HepG2 (cell line): ENCODE results near the gene RHBG. TPM values are rescaled to one million over a fixed set of nuclear protein-coding genes. Genes with fewer than 3 reads are reported as not detected.

Source experiments
- FLYWCH1 ChIP-seq: sonication (generic); formaldehyde crosslinking; IDR thresholded peaks from 2 replicates; pipeline ENCODE4 v1.8.1; 2023; ENCODE audit warnings: mild to moderate bottlenecking, missing genetic modification reagents
- POLR2A ChIP-seq, 2 experiments: IDR thresholded peaks; 2 replicates each; pipeline ENCODE4 v1.6.1; 2011; ENCODE audit warnings: low read depth in 2 of 2, low read length in 2 of 2, mild to moderate bottlenecking in 1 of 2, moderate library complexity in 1 of 2; ENCODE audit not compliant: insufficient read depth in 1 of 2
- SIX1 ChIP-seq: sonication (generic); formaldehyde crosslinking; IDR thresholded peaks from 2 replicates; pipeline ENCODE4 v1.4.0; 2020; ENCODE audit warnings: missing genetic modification reagents, borderline replicate concordance
- SIX4 ChIP-seq: sonication (generic); formaldehyde crosslinking; IDR thresholded peaks from 2 replicates; pipeline ENCODE4 v1.4.0; 2020; ENCODE audit warnings: missing genetic modification reagents
- SKI ChIP-seq: fragments of 450-650 bp; IDR thresholded peaks from one replicate; pipeline ENCODE4 v1.6.1; 2018; ENCODE audit warnings: mild to moderate bottlenecking; ENCODE audit not compliant: partially characterized antibody
- SNAPC2 ChIP-seq: sonication (generic); formaldehyde crosslinking; IDR thresholded peaks from 2 replicates; pipeline ENCODE4 v1.8.1; 2022; ENCODE audit warnings: mild to moderate bottlenecking, missing genetic modification reagents
- SOX5 ChIP-seq: IDR thresholded peaks from 2 replicates; pipeline ENCODE4 v1.6.1; 2016; ENCODE audit warnings: borderline replicate concordance
- TEAD3 ChIP-seq: optimal IDR thresholded peaks from 2 replicates; pipeline ENCODE3; 2016; ENCODE audit warnings: borderline replicate concordance
- YY1 ChIP-seq: IDR thresholded peaks from 2 replicates; pipeline ENCODE4 v1.6.1; 2011; ENCODE audit warnings: low read length, low read depth, moderate library complexity, mild to moderate bottlenecking; ENCODE audit not compliant: insufficient read depth, insufficient replicate concordance
- ZBTB20 ChIP-seq: sonication (generic); formaldehyde crosslinking; IDR thresholded peaks from 2 replicates; pipeline ENCODE4 v1.8.1; 2023; ENCODE audit warnings: missing genetic modification reagents, low read depth, mild to moderate bottlenecking, borderline replicate concordance
- ZNF501 ChIP-seq: sonication (generic); formaldehyde crosslinking; IDR thresholded peaks from 2 replicates; pipeline ENCODE4 v1.5.1; 2020; ENCODE audit warnings: mild to moderate bottlenecking, moderate library complexity, missing genetic modification reagents
- ZNF737 ChIP-seq: sonication (generic); formaldehyde crosslinking; IDR thresholded peaks from 2 replicates; pipeline ENCODE4 v1.5.0; 2020; ENCODE audit warnings: missing genetic modification reagents, mild to moderate bottlenecking, borderline replicate concordance
- polyA plus RNA-seq, 8 experiments: library from polyadenylated mRNA; depleted of rRNA in 3 of 8; stranded (reverse) in 7 of 8; unstranded in 1 of 8; fragments of >200 nt; fragmentation: Illumina TruSeq in 4 of 8; extraction: Trizol in 4 of 8; gene quantifications; 2 replicates each; pipeline versions ENCODE4 v1.2.1 to v1.2.3, GENCODE V29; 2011 to 2016; ENCODE audit warnings: low read depth in 4 of 8, missing spikeins in 1 of 8, mixed read lengths in 1 of 8; ENCODE audit not compliant: insufficient read depth in 1 of 8
- total RNA-seq, 5 experiments: library from RNA; depleted of rRNA; stranded (reverse); fragments of >200 nt; fragmentation: Illumina TruSeq; extraction: Trizol; gene quantifications; 2 replicates each; pipeline ENCODE4 v1.2.3, GENCODE V29; 2016; ENCODE audit warnings: low read depth in 1 of 5
- TF ChIP-seq, protein P1 (sequence below): sonication (generic); formaldehyde crosslinking; IDR thresholded peaks from 2 replicates; pipeline ENCODE4 v1.4.0; 2020; ENCODE audit warnings: missing genetic modification reagents
- TF ChIP-seq, protein P2 (sequence below): sonication (generic); formaldehyde crosslinking; IDR thresholded peaks from 2 replicates; pipeline ENCODE4 v1.8.1; 2023; ENCODE audit warnings: mild to moderate bottlenecking, missing genetic modification reagents
- TF ChIP-seq, protein P3 (sequence below): sonication (generic); formaldehyde crosslinking; IDR thresholded peaks from 2 replicates; pipeline ENCODE4 v1.5.0; 2020; ENCODE audit warnings: mild to moderate bottlenecking, missing genetic modification reagents, borderline replicate concordance
- TF ChIP-seq, protein P4 (sequence below): sonication (generic); formaldehyde crosslinking; IDR thresholded peaks from 2 replicates; pipeline ENCODE4 v1.4.0; 2020; ENCODE audit warnings: missing genetic modification reagents, low read depth, mild to moderate bottlenecking, borderline replicate concordance
- TF ChIP-seq, protein P5 (sequence below): sonication (generic); formaldehyde crosslinking; conservative IDR thresholded peaks from 2 replicates; pipeline ENCODE4 v1.8.1; 2023; ENCODE audit warnings: missing genetic modification reagents
- TF ChIP-seq, protein P6 (sequence below): IDR thresholded peaks from 2 replicates; pipeline ENCODE4 v1.6.1; 2012; ENCODE audit warnings: inconsistent platforms
- TF ChIP-seq, protein P7 (sequence below): sonication (generic); formaldehyde crosslinking; IDR thresholded peaks from 2 replicates; pipeline ENCODE4 v1.5.0; 2020; ENCODE audit warnings: missing genetic modification reagents

RHBG gene
- total and polyA plus RNA-seq, 2 of the 13 experiments (the other 11 are each of a cell fraction or from before 2014, with no cell fraction given), result 61.8 to 73.5 TPM

DNA sequence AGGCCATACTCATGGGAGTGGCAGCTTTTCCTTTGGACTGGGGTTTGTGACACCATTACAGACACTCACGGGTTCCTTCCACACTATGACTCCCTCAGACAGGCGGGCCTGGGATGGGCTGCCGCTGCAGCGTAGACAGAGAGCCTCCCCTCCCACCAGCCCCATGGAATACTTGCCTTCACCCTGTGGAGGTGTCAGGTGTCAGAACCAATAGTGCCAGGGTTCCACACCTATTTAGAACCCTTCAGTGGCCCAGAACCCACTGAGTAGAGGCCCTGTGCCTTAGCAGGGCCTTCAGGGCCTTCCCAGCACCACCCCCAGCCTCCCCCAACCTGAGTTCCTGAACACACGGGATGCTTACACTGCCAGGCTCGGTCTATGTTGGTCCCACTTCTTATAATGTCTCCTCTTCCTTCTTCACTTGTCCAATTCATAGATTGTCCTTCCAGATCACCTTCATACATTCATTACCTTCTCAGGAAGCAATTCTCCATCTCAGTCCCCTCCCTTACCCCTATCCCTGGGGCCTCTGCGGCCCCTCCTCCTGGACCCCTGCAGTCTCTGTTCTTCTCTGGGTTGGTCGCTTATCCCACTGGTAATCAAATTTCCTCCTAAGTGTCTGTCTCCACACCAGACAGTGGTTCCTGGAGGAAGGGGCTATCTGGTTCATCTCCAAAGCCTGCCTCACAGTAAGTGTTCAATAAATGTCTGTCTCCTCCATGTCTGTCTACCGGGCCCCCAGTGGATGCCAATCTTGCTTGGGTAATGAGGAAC lies 1.4 kb upstream of the RHBG start (continued):
- TF ChIP-seq, protein P1, sequence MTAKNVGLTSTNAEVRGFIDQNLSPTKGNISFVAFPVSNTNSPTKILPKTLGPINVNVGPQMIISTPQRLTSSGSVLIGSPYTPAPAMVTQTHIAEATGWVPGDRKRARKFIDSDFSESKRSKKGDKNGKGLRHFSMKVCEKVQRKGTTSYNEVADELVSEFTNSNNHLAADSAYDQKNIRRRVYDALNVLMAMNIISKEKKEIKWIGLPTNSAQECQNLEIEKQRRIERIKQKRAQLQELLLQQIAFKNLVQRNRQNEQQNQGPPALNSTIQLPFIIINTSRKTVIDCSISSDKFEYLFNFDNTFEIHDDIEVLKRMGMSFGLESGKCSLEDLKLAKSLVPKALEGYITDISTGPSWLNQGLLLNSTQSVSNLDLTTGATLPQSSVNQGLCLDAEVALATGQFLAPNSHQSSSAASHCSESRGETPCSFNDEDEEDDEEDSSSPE (CRISPR knock-in tag), result no peak
- peak; percentile 11; the same call in 1 of the 2 replicates for TF ChIP-seq ZNF501
- TF ChIP-seq TEAD3, result peak; percentile 28
- no peak for TF ChIP-seq ZNF737 (CRISPR knock-in tag)
- TF ChIP-seq SIX4, result peak; percentile 91
- TF ChIP-seq, protein P2, sequence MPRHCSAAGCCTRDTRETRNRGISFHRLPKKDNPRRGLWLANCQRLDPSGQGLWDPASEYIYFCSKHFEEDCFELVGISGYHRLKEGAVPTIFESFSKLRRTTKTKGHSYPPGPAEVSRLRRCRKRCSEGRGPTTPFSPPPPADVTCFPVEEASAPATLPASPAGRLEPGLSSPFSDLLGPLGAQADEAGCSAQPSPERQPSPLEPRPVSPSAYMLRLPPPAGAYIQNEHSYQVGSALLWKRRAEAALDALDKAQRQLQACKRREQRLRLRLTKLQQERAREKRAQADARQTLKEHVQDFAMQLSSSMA, result 0 out of 2 replicates have a peak, but pooled peaks have one; percentile 36
- TF ChIP-seq, protein P3, sequence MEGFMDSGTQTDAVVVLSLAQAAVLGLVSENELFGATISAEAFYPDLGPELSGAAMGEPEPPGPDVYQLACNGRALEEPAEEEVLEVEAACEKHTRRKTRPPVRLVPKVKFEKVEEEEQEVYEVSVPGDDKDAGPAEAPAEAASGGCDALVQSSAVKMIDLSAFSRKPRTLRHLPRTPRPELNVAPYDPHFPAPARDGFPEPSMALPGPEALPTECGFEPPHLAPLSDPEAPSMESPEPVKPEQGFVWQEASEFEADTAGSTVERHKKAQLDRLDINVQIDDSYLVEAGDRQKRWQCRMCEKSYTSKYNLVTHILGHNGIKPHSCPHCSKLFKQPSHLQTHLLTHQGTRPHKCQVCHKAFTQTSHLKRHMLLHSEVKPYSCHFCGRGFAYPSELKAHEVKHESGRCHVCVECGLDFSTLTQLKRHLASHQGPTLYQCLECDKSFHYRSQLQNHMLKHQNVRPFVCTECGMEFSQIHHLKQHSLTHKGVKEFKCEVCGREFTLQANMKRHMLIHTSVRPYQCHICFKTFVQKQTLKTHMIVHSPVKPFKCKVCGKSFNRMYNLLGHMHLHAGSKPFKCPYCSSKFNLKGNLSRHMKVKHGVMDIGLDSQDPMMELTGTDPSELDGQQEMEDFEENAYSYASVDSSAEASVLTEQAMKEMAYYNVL (CRISPR knock-in tag), result 0 out of 2 replicates have a peak, but pooled peaks have one; percentile 45
- TF ChIP-seq, protein P4, sequence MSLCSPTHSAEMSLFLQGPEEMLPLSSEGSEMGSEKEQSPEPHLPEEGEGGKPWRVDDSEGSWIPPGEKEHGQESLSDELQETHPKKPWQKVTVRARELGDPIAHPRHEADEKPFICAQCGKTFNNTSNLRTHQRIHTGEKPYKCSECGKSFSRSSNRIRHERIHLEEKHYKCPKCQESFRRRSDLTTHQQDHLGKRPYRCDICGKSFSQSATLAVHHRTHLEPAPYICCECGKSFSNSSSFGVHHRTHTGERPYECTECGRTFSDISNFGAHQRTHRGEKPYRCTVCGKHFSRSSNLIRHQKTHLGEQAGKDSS, result no peak
- peak; percentile 8; the same call in 1 of the 2 replicates for TF ChIP-seq SOX5 (CRISPR knock-in tag)
- TF ChIP-seq, protein P5, sequence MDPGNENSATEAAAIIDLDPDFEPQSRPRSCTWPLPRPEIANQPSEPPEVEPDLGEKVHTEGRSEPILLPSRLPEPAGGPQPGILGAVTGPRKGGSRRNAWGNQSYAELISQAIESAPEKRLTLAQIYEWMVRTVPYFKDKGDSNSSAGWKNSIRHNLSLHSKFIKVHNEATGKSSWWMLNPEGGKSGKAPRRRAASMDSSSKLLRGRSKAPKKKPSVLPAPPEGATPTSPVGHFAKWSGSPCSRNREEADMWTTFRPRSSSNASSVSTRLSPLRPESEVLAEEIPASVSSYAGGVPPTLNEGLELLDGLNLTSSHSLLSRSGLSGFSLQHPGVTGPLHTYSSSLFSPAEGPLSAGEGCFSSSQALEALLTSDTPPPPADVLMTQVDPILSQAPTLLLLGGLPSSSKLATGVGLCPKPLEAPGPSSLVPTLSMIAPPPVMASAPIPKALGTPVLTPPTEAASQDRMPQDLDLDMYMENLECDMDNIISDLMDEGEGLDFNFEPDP (CRISPR knock-in tag), result no peak
- TF ChIP-seq SIX1 (CRISPR knock-in tag), result peak; percentile 87
- TF ChIP-seq ZBTB20 (CRISPR knock-in tag), result 0 out of 2 replicates have a peak, but pooled peaks have one; percentile 12
- TF ChIP-seq SNAPC2 (CRISPR knock-in tag), result no peak
- TF ChIP-seq, protein P6, sequence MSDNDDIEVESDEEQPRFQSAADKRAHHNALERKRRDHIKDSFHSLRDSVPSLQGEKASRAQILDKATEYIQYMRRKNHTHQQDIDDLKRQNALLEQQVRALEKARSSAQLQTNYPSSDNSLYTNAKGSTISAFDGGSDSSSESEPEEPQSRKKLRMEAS, result peak; percentile 13; the same call in 1 of the 2 replicates
- peak in 1 of 2 experiments; percentile 65; a peak in 2 of 4 replicates for TF ChIP-seq POLR2A (IDR thresholded peaks at IDR 0.05; ENCODE audit: insufficient read depth in 1 of 2, low read depth in 2 of 2, low read length in 2 of 2)
- peak; percentile 9 for TF ChIP-seq SKI
- 0 out of 2 replicates have a peak, but pooled peaks have one; percentile 61 for TF ChIP-seq FLYWCH1 (CRISPR knock-in tag)
- TF ChIP-seq, protein P7, sequence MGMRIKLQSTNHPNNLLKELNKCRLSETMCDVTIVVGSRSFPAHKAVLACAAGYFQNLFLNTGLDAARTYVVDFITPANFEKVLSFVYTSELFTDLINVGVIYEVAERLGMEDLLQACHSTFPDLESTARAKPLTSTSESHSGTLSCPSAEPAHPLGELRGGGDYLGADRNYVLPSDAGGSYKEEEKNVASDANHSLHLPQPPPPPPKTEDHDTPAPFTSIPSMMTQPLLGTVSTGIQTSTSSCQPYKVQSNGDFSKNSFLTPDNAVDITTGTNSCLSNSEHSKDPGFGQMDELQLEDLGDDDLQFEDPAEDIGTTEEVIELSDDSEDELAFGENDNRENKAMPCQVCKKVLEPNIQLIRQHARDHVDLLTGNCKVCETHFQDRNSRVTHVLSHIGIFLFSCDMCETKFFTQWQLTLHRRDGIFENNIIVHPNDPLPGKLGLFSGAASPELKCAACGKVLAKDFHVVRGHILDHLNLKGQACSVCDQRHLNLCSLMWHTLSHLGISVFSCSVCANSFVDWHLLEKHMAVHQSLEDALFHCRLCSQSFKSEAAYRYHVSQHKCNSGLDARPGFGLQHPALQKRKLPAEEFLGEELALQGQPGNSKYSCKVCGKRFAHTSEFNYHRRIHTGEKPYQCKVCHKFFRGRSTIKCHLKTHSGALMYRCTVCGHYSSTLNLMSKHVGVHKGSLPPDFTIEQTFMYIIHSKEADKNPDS, result 0 out of 2 replicates have a peak, but pooled peaks have one; percentile 9
- peak; percentile 13 for TF ChIP-seq YY1
